H7 (cell line): Measurements from ENCODE around the gene NODAL. TPM values are rescaled to one million over a fixed set of nuclear protein-coding genes. Genes with fewer than 3 reads are reported as not detected.
"Not testable (repeated sequence)": the region's sequence is repeated elsewhere in the genome, so short reads cannot be mapped to it uniquely, and the experiment has no call there.

ENCODE experiments used
- DNase-seq: peaks from one replicate; pipeline ENCODE4 v3.0.0; 2012
- H3K27me3 ChIP-seq: 2 replicates; pipeline ENCODE4 v1.6.0; 2011; ENCODE audit warnings: mild to moderate bottlenecking, low read length; ENCODE audit not compliant: control insufficient read depth, insufficient read depth
- H3K36me3 ChIP-seq: replicated peaks from 2 replicates; pipeline ENCODE4 v1.5.1; 2011; ENCODE audit warnings: low read length; ENCODE audit not compliant: control insufficient read depth, insufficient read depth
- H3K4me3 ChIP-seq: 2 replicates; pipeline ENCODE4 v1.5.1; 2011; ENCODE audit warnings: low read depth, mild to moderate bottlenecking, control low read depth, low read length, moderate library complexity; ENCODE audit not compliant: insufficient read depth
- total RNA-seq: library from RNA; depleted of rRNA; stranded (reverse); fragments of >200 nt; shearing (Covaris generic); gene quantifications from 2 replicates; pipeline ENCODE4 v1.2.3, GENCODE V29; 2014; rRNA removed

The NODAL gene
- 151 and 252 TPM in 2 replicates for total RNA-seq

- H3K27me3 ChIP-seq: no peaks in the 10 kb centered on the region; the same call in none of the 2 replicates
- no peaks in the 10 kb centered on the region for H3K36me3 ChIP-seq
- DNase-seq: peak; percentile 75
- peak within 1 kb of the TSS; percentile 79 for H3K4me3 ChIP-seq
Observed at GRCh38 chr10:70441161-70441894, at the start of gene NODAL. Gene NODAL (minus strand): TSS chr10:70441681. CDS start chr10:70441667, 14 bp downstream.

GRCh38 chr10:70490142-70490541 is 48.7 kb upstream of the NODAL start:
- DNase-seq: no peak
- Histone ChIP-seq H3K27me3 (no peaks in the 10 kb centered on the region), H3K4me3 (no peak overlapping the region), H3K36me3 (0 out of 2 replicates have a peak, but pooled peaks cover 1% of the 10 kb centered on the region)

- Histone ChIP-seq H3K27me3 (no peaks in the 10 kb centered on the region), H3K36me3 (0 out of 2 replicates have a peak, but pooled peaks cover 1% of the 10 kb centered on the region), H3K4me3 (no peak overlapping the region)
- DNase-seq: no peak
Observed at GRCh38 chr10:70487824-70488223, 46.3 kb upstream of the NODAL start.

- H3K36me3 ChIP-seq, DNase-seq, H3K27me3 ChIP-seq, H3K4me3 ChIP-seq: not testable (repeated sequence)
Observed at GRCh38 chr10:70483872-70484271, 42.4 kb upstream of the NODAL start.

- DNase-seq: peak; percentile 43
- Histone ChIP-seq H3K36me3 (0 out of 2 replicates have a peak, but pooled peaks cover 1% of the 10 kb centered on the region), H3K4me3 (no peak overlapping the region), H3K27me3 (no peaks in the 10 kb centered on the region)
Observed at GRCh38 chr10:70482982-70483760, 41.7 kb upstream of the NODAL start.

- Histone ChIP-seq H3K27me3 (no peaks in the 10 kb centered on the region), H3K4me3 (no peak overlapping the region), H3K36me3 (0 out of 2 replicates have a peak, but pooled peaks cover 1% of the 10 kb centered on the region)
- peak; percentile 37 for DNase-seq
Observed at GRCh38 chr10:70481831-70482530, 40.5 kb upstream of the NODAL start.

- peak; percentile 51 for DNase-seq
- Histone ChIP-seq H3K36me3 (no peaks in the 10 kb centered on the region), H3K27me3 (no peaks in the 10 kb centered on the region), H3K4me3 (no peak overlapping the region)
Observed at GRCh38 chr10:70481105-70481504, 39.6 kb upstream of the NODAL start.

- H3K4me3 ChIP-seq: no peak overlapping the region
- peak; percentile 61 for DNase-seq
- no peaks in the 10 kb centered on the region for H3K36me3 ChIP-seq
Observed at GRCh38 chr10:70480239-70480861, 38.9 kb upstream of the NODAL start.

GRCh38 chr10:70479626-70480238 is 38.3 kb upstream of the NODAL start:
- no peaks in the 10 kb centered on the region for H3K36me3 ChIP-seq
- no peaks in the 10 kb centered on the region for H3K27me3 ChIP-seq
- no peak for DNase-seq
- peak overlapping the region; percentile 77 for H3K4me3 ChIP-seq

More at GRCh38 chr10:70480239-70480861, 38.9 kb upstream of the NODAL start:
- no peaks in the 10 kb centered on the region for H3K27me3 ChIP-seq

GRCh38 chr10:70479165-70479581 is 37.7 kb upstream of the NODAL start:
- DNase-seq: peak; percentile 77
- Histone ChIP-seq H3K36me3 (no peaks in the 10 kb centered on the region), H3K4me3 (peak overlapping the region; percentile 77), H3K27me3 (no peaks in the 10 kb centered on the region)

- H3K4me3 ChIP-seq: peak within 1 kb of the TSS; percentile 77
- no peaks in the 10 kb centered on the region for H3K36me3 ChIP-seq
- no peaks in the 10 kb centered on the region for H3K27me3 ChIP-seq
- DNase-seq: peak; percentile 99
Observed at GRCh38 chr10:70478191-70479164, 37.0 kb upstream of the NODAL start, which contains the start of gene PALD1. Gene PALD1 (plus strand): TSS chr10:70478767. CDS start chr10:70525952, 47,185 bp downstream.

GRCh38 chr10:70477661-70478162 is 36.2 kb upstream of the NODAL start:
- Histone ChIP-seq H3K36me3 (no peaks in the 10 kb centered on the region), H3K4me3 (peak overlapping the region; percentile 77), H3K27me3 (no peaks in the 10 kb centered on the region)
- DNase-seq: peak; percentile 74
